ENCODE results near the gene DYNLT5. TPM values are rescaled to one million over a fixed set of nuclear protein-coding genes. Genes with fewer than 3 reads are reported as not detected.
"Not testable (repeated sequence)": the region's sequence is repeated elsewhere in the genome, so short reads cannot be mapped to it uniquely, and the experiment has no call there.

The DYNLT5 gene
- total RNA-seq, 1 experiment from 2014 or later = 0.83 TPM

GRCh38 chr1:66779475-66780078 is 27.3 kb downstream of the DYNLT5 start:
- no peak overlapping the region for H4K5ac ChIP-seq (ENCODE audit: insufficient read length, low read depth, low read length)
- H2BK120ac ChIP-seq (ENCODE audit: low read depth, low read length, poor library complexity, severe bottlenecking) = no peak overlapping the region
- Mint-ChIP-seq H3K4me1 (no peaks in the 10 kb centered on the region), H3K4me3 (no peak overlapping the region), H3K9me3 (peaks cover 23 to 33% of the 10 kb centered on the region in 2 experiments), H3K27ac (no peak overlapping the region), H3K27me3 (ENCODE audit: low read depth) (no peaks in the 10 kb centered on the region), H3K36me3 (ENCODE audit: insufficient read depth in 1 of 3, low read depth in 3 of 3) (peaks cover 7 to 18% (median 7%) of the 10 kb centered on the region in 3 experiments)
- H3K4me2 ChIP-seq (ENCODE audit: insufficient read depth, insufficient read length, low read length) = no peak overlapping the region
- WGBS (ENCODE audit: extremely low coverage, insufficient read length, low lambda C conversion rate) = no CpG with 5 or more reads among the region's 2 CpGs
- no peak overlapping the region for H3K4ac ChIP-seq (ENCODE audit: low read depth, low read length)
- H2BK12ac ChIP-seq (ENCODE audit: insufficient read length, low read depth, low read length) = no peak overlapping the region
- H4K8ac ChIP-seq (replicated peaks; ENCODE audit: insufficient read length, low read depth, low read length) = no peak overlapping the region
- no peak overlapping the region for H4K91ac ChIP-seq (ENCODE audit: insufficient read length, low read depth, low read length)
- no peak overlapping the region for H3K27ac ChIP-seq (ENCODE audit: insufficient read length, low read depth, low read length)
- H3K9ac ChIP-seq (ENCODE audit: extremely low read depth, insufficient read length, low read length) = no peak overlapping the region
- peaks cover 7% of the 10 kb centered on the region for H3K9me3 ChIP-seq (ENCODE audit: control insufficient read depth, low read depth, low read length)
- H4K20me1 ChIP-seq (ENCODE audit: control insufficient read depth, insufficient read depth, insufficient read length) = no peaks in the 10 kb centered on the region
- H2BK5ac ChIP-seq (ENCODE audit: insufficient read length, low read length) = no peak overlapping the region
- H3K14ac ChIP-seq (ENCODE audit: insufficient read depth, low read length) = no peak overlapping the region
- H3T11ph ChIP-seq (ENCODE audit: low read length) = no peak overlapping the region
- no peaks in the 10 kb centered on the region for H3K79me2 ChIP-seq (ENCODE audit: insufficient read depth, low read length)
- H3K23me2 ChIP-seq (ENCODE audit: insufficient read length, low read depth, low read length, poor library complexity, severe bottlenecking) = no peaks in the 10 kb centered on the region
- no peak overlapping the region for H2BK15ac ChIP-seq (ENCODE audit: low read depth, low read length)
- H2AFZ ChIP-seq (ENCODE audit: low read length) = no peak overlapping the region
- no peak overlapping the region for H3K18ac ChIP-seq (ENCODE audit: insufficient read length, low read depth, low read length)
- no peaks in the 10 kb centered on the region for H3K4me1 ChIP-seq (ENCODE audit: insufficient read depth, low read length)
- H3K56ac ChIP-seq (ENCODE audit: insufficient read length, low read depth, low read length) = no peak overlapping the region
- no peak for TF ChIP-seq CTCF (conservative IDR thresholded peaks at IDR 0.05)
- H2AK5ac ChIP-seq (ENCODE audit: insufficient read length, low read length) = no peak overlapping the region
- H2BK20ac ChIP-seq (ENCODE audit: low read depth, low read length, poor library complexity, severe bottlenecking) = no peak overlapping the region
- no peaks in the 10 kb centered on the region for H3K79me1 ChIP-seq (ENCODE audit: insufficient read depth, low read depth, low read length, poor library complexity, severe bottlenecking)
- H3K27me3 ChIP-seq (ENCODE audit: insufficient read depth, low read length) = no peaks in the 10 kb centered on the region
- H3K23ac ChIP-seq (ENCODE audit: insufficient read length, low read depth, low read length) = no peak overlapping the region
- no peak for DNase-seq

- H4K5ac ChIP-seq (ENCODE audit: insufficient read length, low read depth, low read length); DNase-seq; H3K56ac ChIP-seq (ENCODE audit: insufficient read length, low read depth, low read length); H3K27ac Mint-ChIP-seq; H3K4me2 ChIP-seq (ENCODE audit: insufficient read depth, insufficient read length, low read length); H3K4me1 Mint-ChIP-seq; H3T11ph ChIP-seq (ENCODE audit: low read length); H3K14ac ChIP-seq (ENCODE audit: insufficient read depth, low read length); H3K18ac ChIP-seq (ENCODE audit: insufficient read length, low read depth, low read length); H4K91ac ChIP-seq (ENCODE audit: insufficient read length, low read depth, low read length); H2AK5ac ChIP-seq (ENCODE audit: insufficient read length, low read length); H3K4me1 ChIP-seq (ENCODE audit: insufficient read depth, low read length); H3K23me2 ChIP-seq (ENCODE audit: insufficient read length, low read depth, low read length, poor library complexity, severe bottlenecking); H4K20me1 ChIP-seq (ENCODE audit: control insufficient read depth, insufficient read depth, insufficient read length); H3K79me1 ChIP-seq (ENCODE audit: insufficient read depth, low read depth, low read length, poor library complexity, severe bottlenecking); H3K79me2 ChIP-seq (ENCODE audit: insufficient read depth, low read length); H2BK15ac ChIP-seq (ENCODE audit: low read depth, low read length); H2BK12ac ChIP-seq (ENCODE audit: insufficient read length, low read depth, low read length); H2BK20ac ChIP-seq (ENCODE audit: low read depth, low read length, poor library complexity, severe bottlenecking); H2AFZ ChIP-seq (ENCODE audit: low read length); H2BK5ac ChIP-seq (ENCODE audit: insufficient read length, low read length); H2BK120ac ChIP-seq (ENCODE audit: low read depth, low read length, poor library complexity, severe bottlenecking); H3K23ac ChIP-seq (ENCODE audit: insufficient read length, low read depth, low read length); H3K4me3 Mint-ChIP-seq; H3K36me3 Mint-ChIP-seq (ENCODE audit: insufficient read depth in 1 of 3, low read depth in 3 of 3); H3K9ac ChIP-seq (ENCODE audit: extremely low read depth, insufficient read length, low read length); H3K27ac ChIP-seq (ENCODE audit: insufficient read length, low read depth, low read length); H3K4ac ChIP-seq (ENCODE audit: low read depth, low read length); H3K27me3 Mint-ChIP-seq (ENCODE audit: low read depth); H4K8ac ChIP-seq (replicated peaks; ENCODE audit: insufficient read length, low read depth, low read length); H3K27me3 ChIP-seq (ENCODE audit: insufficient read depth, low read length); H3K9me3 ChIP-seq (ENCODE audit: control insufficient read depth, low read depth, low read length): not testable (repeated sequence)
- WGBS (ENCODE audit: extremely low coverage, insufficient read length, low lambda C conversion rate) = no CpG with 5 or more reads among the region's 2 CpGs
- peaks cover 10 to 16% of the 10 kb centered on the region in 2 experiments for H3K9me3 Mint-ChIP-seq
Observed at GRCh38 chr1:66785800-66786199, 33.5 kb downstream of the DYNLT5 start.
